T-cell (primary cell): Measurements from ENCODE around the gene PUS7. TPM values are rescaled to one million over a fixed set of nuclear protein-coding genes. Genes with fewer than 3 reads are reported as not detected.
"Not testable (repeated sequence)": the region's sequence is repeated elsewhere in the genome, so short reads cannot be mapped to it uniquely, and the experiment has no call there.

Source experiments
- ATAC-seq, 4 experiments: fragments of 200-7000 bp in 3 of 4; fragments of 150-1000 bp in 1 of 4; cut with Tn5 transposase; replicated peaks in 1 of 4; 1 replicate in 3 of 4; 2 replicates in 1 of 4; pipeline ENCODE4 v1.10.0; 2021; ENCODE audit warnings: moderate library complexity in 3 of 4, mild to moderate bottlenecking in 2 of 4, moderate number of reproducible peaks in 1 of 4
- CTCF ChIA-PET, 2 donors: fragments of 300-600 bp; sonication (Branson Sonifier 250); formaldehyde crosslinking; loops; one replicate each; lab custom pipeline; 2022; ENCODE audit warnings: antibody characterized with exemption in 2 of 2; lab: Charles Lee
- POLR2A ChIA-PET, 2 donors: fragments of 300-600 bp; sonication (Branson Sonifier 250); formaldehyde crosslinking; loops; one replicate each; lab custom pipeline; 2022; ENCODE audit warnings: antibody characterized with exemption in 2 of 2; lab: Charles Lee
- DNase-seq, 35 experiments: peaks; one replicate each; pipeline versions ENCODE4 v3.0.0 to v3.0.0-alpha.2; 2013 to 2023
- H3K27ac ChIP-seq: one replicate; pipeline ENCODE4 v1.5.1; 2013; ENCODE audit warnings: low read length
- H3K27me3 ChIP-seq, 2 experiments: replicated peaks in 1 of 2; 1 replicate in 1 of 2; 2 replicates in 1 of 2; pipeline versions ENCODE4 v1.6.1 to v1.7.0; 2013; ENCODE audit warnings: low read length in 1 of 2, mixed read lengths in 1 of 2; ENCODE audit not compliant: control insufficient read depth in 2 of 2, insufficient read depth in 2 of 2; ENCODE audit errors: extremely low read depth in 1 of 2
- H3K36me3 ChIP-seq, 2 donors: 1 replicate in 1 of 2; 2 replicates in 1 of 2; pipeline versions ENCODE4 v1.6.1 to v1.7.0; 2013; ENCODE audit warnings: low read length in 1 of 2; ENCODE audit not compliant: control insufficient read depth in 2 of 2, insufficient read depth in 1 of 2; ENCODE audit errors: extremely low read depth in 1 of 2
- H3K4me1 ChIP-seq, 2 experiments: 1 replicate in 1 of 2; 2 replicates in 1 of 2; pipeline versions ENCODE4 v1.6.1 to v1.7.0; 2013; ENCODE audit warnings: low read length in 2 of 2, mixed read lengths in 1 of 2; ENCODE audit not compliant: insufficient read depth in 2 of 2, control insufficient read depth in 1 of 2; ENCODE audit errors: extremely low read depth in 1 of 2
- H3K4me3 ChIP-seq, 2 donors: 1 replicate in 1 of 2; 2 replicates in 1 of 2; pipeline versions ENCODE4 v1.5.1 to v1.7.0; 2013; ENCODE audit warnings: mild to moderate bottlenecking in 2 of 2, low read length in 1 of 2, moderate library complexity in 1 of 2; ENCODE audit not compliant: control insufficient read depth in 1 of 2; ENCODE audit errors: extremely low read depth in 1 of 2
- H3K9me3 ChIP-seq: 2 replicates; pipeline ENCODE4 v1.7.0; 2013
- H3K27ac Mint-ChIP-seq, 2 donors: one replicate each; pipeline ENCODE4 v1.8.0; 2020 to 2021; ENCODE audit warnings: mild to moderate bottlenecking in 2 of 2, mixed read lengths in 2 of 2
- H3K27me3 Mint-ChIP-seq, 2 donors: one replicate each; pipeline ENCODE4 v1.8.0; 2021 to 2022; ENCODE audit warnings: mixed read lengths in 2 of 2
- H3K36me3 Mint-ChIP-seq: one replicate; pipeline ENCODE4 v1.8.0; 2021; ENCODE audit warnings: mixed read lengths
- H3K4me1 Mint-ChIP-seq, 3 donors: one replicate each; pipeline ENCODE4 v1.8.0; 2020 to 2022; ENCODE audit warnings: mixed read lengths in 3 of 3, mild to moderate bottlenecking in 1 of 3
- H3K4me3 Mint-ChIP-seq, 3 donors: one replicate each; pipeline ENCODE4 v1.8.0; 2020 to 2022; ENCODE audit warnings: mild to moderate bottlenecking in 3 of 3, mixed read lengths in 3 of 3, moderate library complexity in 3 of 3
- H3K9me3 Mint-ChIP-seq, 3 donors: one replicate each; pipeline ENCODE4 v1.8.0; 2020 to 2022; ENCODE audit warnings: mixed read lengths in 3 of 3
- WGBS: methylation state at CpG from one replicate; pipeline ENCODE4 v1.1.5; 2013; ENCODE audit warnings: missing lambda C conversion rate; ENCODE audit not compliant: insufficient coverage; 5-methylcytosine and 5-hydroxymethylcytosine counted together
- total RNA-seq, 35 experiments: library from RNA in 6 of 35; stranded (reverse) in 6 of 35; fragments of 120-200 nt in 1 of 35; gene quantifications; one replicate each; pipeline versions ENCODE4 v1.2.1 to v1.2.4 and lab custom pipeline; 2013 to 2026

PUS7 gene
- total RNA-seq, 5 donors from 2014 or later (not counting 1 experiment from before 2014, with no cell fraction given): 3.6 to 10.2 (median 5.7) TPM

GRCh38 chr7:105532709-105533460, 10.8 kb upstream of the PUS7 start:
- ChIA-PET POLR2A (interaction anchor here in 1 of 2 donors (0.5 kb wide), 2 partner anchors 72 to 1636 kb away, joined by 3 to 11 read pairs; partner anchors contain the start of gene HBP1), CTCF (no interaction called here)
- ATAC-seq (no peak), DNase-seq (no peak)
- Mint-ChIP-seq H3K27me3 (no peaks in the 10 kb centered on the region), H3K27ac (peak overlapping the region; percentile 93 to 98), H3K4me1 (peaks cover 30 to 49% (median 38%) of the 10 kb centered on the region in 3 donors), H3K36me3 (peaks cover 3% of the 10 kb centered on the region), H3K4me3 (peak overlapping the region; percentile 88 to 94 (median 90)), H3K9me3 (no peaks in the 10 kb centered on the region)
- Histone ChIP-seq H3K27ac (peak overlapping the region; percentile 92), H3K36me3 (peaks cover 8 to 19% of the 10 kb centered on the region in 2 donors), H3K4me1 (peaks cover 15 to 32% of the 10 kb centered on the region in 2 experiments), H3K9me3 (no peaks in the 10 kb centered on the region), H3K27me3 (no peaks in the 10 kb centered on the region), H3K4me3 (peak overlapping the region; percentile 78 to 83)
- 47% methylated on average over 6 of the region's 12 CpGs for WGBS

GRCh38 chr7:105531792-105532671, 10.0 kb upstream of the PUS7 start, which contains the start of gene RINT1:
TSS of gene RINT1 (plus strand) at chr7:105532201. CDS start at chr7:105532316, 115 bp downstream.
- POLR2A ChIA-PET: interaction anchor here in 1 of 2 donors (0.5 to 1.4 kb wide), 13 partner anchors 11 to 1637 kb away, joined by 3 to 11 read pairs (median 4); partner anchors contain the start of genes HBP1 and NAMPT
- H3K9me3 Mint-ChIP-seq: no peaks in the 10 kb centered on the region
- WGBS: under 1% methylated on average over 39 of the region's 42 CpGs

GRCh38 chr7:105530546-105530945, 8.5 kb upstream of the PUS7 start:
- H3K27me3 ChIP-seq: no peaks in the 10 kb centered on the region
- CTCF ChIA-PET: interaction anchor here in 1 of 2 donors (1.1 kb wide), 1 partner anchor 26 kb away, joined by 3 read pairs; no protein-coding TSS in a partner anchor
- no peak for ATAC-seq
- WGBS: 97% methylated on average over 13 of the region's 20 CpGs
- POLR2A ChIA-PET: no interaction called here
- H3K9me3 ChIP-seq: no peaks in the 10 kb centered on the region
- H3K36me3 Mint-ChIP-seq: no peaks in the 10 kb centered on the region
- no peak overlapping the region for H3K27ac ChIP-seq
- no peak overlapping the region for H3K4me3 ChIP-seq
- H3K4me1 ChIP-seq: peaks cover 15 to 32% of the 10 kb centered on the region in 2 experiments
- H3K4me1 Mint-ChIP-seq: peaks cover 24 to 42% (median 30%) of the 10 kb centered on the region in 3 donors
- no peak for DNase-seq
- peak overlapping the region; percentile 39 to 43 (median 40) for H3K4me3 Mint-ChIP-seq
- no peaks in the 10 kb centered on the region for H3K27me3 Mint-ChIP-seq
- H3K36me3 ChIP-seq: peaks cover 1 to 3% of the 10 kb centered on the region in 2 donors
- peak overlapping the region; percentile 65 to 81 for H3K27ac Mint-ChIP-seq
- no peaks in the 10 kb centered on the region for H3K9me3 Mint-ChIP-seq

More at GRCh38 chr7:105531792-105532671, 10.0 kb upstream of the PUS7 start, which contains the start of gene RINT1:
- ATAC-seq (peak; percentile 90 to 98 (median 98)), DNase-seq (peak; percentile 77 to 94 (median 83))
- Mint-ChIP-seq H3K4me1 (peaks cover 30 to 49% (median 38%) of the 10 kb centered on the region in 3 donors), H3K27me3 (no peaks in the 10 kb centered on the region), H3K27ac (peak within 1 kb of the TSS; percentile 93 to 98), H3K36me3 (peaks cover 3% of the 10 kb centered on the region), H3K4me3 (peak within 1 kb of the TSS; percentile 88 to 94 (median 90))
- Histone ChIP-seq H3K4me3 (peak within 1 kb of the TSS; percentile 78 to 83), H3K27me3 (no peaks in the 10 kb centered on the region), H3K27ac (peak within 1 kb of the TSS; percentile 92), H3K36me3 (peaks cover 4 to 10% of the 10 kb centered on the region in 2 donors), H3K4me1 (peaks cover 15 to 32% of the 10 kb centered on the region in 2 experiments), H3K9me3 (no peaks in the 10 kb centered on the region)
- CTCF ChIA-PET: interaction anchor here in 1 of 2 donors (0.5 to 1.4 kb wide), 10 partner anchors 8 to 1636 kb away, joined by 3 to 4 read pairs (median 4); partner anchors contain the start of genes HBP1 and SYPL1

GRCh38 chr7:105530126-105530525, 8.1 kb upstream of the PUS7 start:
- H3K27ac ChIP-seq: no peak overlapping the region
- no peak for DNase-seq
- Mint-ChIP-seq H3K9me3 (no peaks in the 10 kb centered on the region), H3K4me3 (peak overlapping the region; percentile 39 to 43 (median 40)), H3K27me3 (no peaks in the 10 kb centered on the region), H3K4me1 (peaks cover 24 to 40% (median 29%) of the 10 kb centered on the region in 3 donors), H3K36me3 (no peaks in the 10 kb centered on the region), H3K27ac (peak overlapping the region; percentile 65 to 81)
- ChIA-PET CTCF (interaction anchor here in 1 of 2 donors (1.1 kb wide), 1 partner anchor 25 kb away, joined by 3 read pairs; no protein-coding TSS in a partner anchor), POLR2A (interaction anchor here in 1 of 2 donors (0.6 kb wide), 1 partner anchor 12 kb away, joined by 4 read pairs; no protein-coding TSS in a partner anchor)
- no peaks in the 10 kb centered on the region for H3K9me3 ChIP-seq
- 100% methylated on average over 1 of the region's 10 CpGs for WGBS
- H3K4me3 ChIP-seq: no peak overlapping the region
- H3K36me3 ChIP-seq: peaks cover 0 to 3% of the 10 kb centered on the region in 2 donors
- ATAC-seq: no peak
- no peaks in the 10 kb centered on the region for H3K27me3 ChIP-seq
- H3K4me1 ChIP-seq: peaks cover 15 to 30% of the 10 kb centered on the region in 2 experiments

- peaks cover 11 to 29% (median 13%) of the 10 kb centered on the region in 3 donors for H3K4me1 Mint-ChIP-seq
- H3K27me3 Mint-ChIP-seq, H3K4me3 Mint-ChIP-seq, H3K27me3 ChIP-seq, CTCF ChIA-PET, H3K4me3 ChIP-seq, ATAC-seq, H3K9me3 ChIP-seq, H3K27ac ChIP-seq, H3K27ac Mint-ChIP-seq, H3K36me3 ChIP-seq, H3K9me3 Mint-ChIP-seq, H3K36me3 Mint-ChIP-seq, DNase-seq, POLR2A ChIA-PET: not testable (repeated sequence)
- peaks cover 4 to 19% of the 10 kb centered on the region in 2 experiments for H3K4me1 ChIP-seq
- no CpG with 5 or more reads among the region's 5 CpGs for WGBS
Measured at GRCh38 chr7:105527737-105528136, 5.7 kb upstream of the PUS7 start.
